NCI-H460 (cell line): ENCODE measurements around the gene SYDE1. TPM values are rescaled to one million over a fixed set of nuclear protein-coding genes. Genes with fewer than 3 reads are reported as not detected.
A peak's percentile ranks its signal among the peaks of the same experiment; 100 is the strongest.
"Not testable (repeated sequence)": the region's sequence is repeated elsewhere in the genome, so short reads cannot be mapped to it uniquely, and the experiment has no call there.

Experiments used
- DNase-seq: peaks from one replicate; pipeline ENCODE4 v3.0.0-alpha.2; 2016; ENCODE audit warnings: low read depth; ENCODE audit errors: extremely low read depth
- polyA plus RNA-seq: library from polyadenylated mRNA; depleted of rRNA; stranded (reverse); fragments of >200 nt; gene quantifications from 2 replicates; pipeline ENCODE4 v1.2.3, GENCODE V29; 2014; cell fraction: nucleus; rRNA removed
- total RNA-seq: library from RNA; depleted of rRNA; stranded (reverse); fragments of >200 nt; shearing (Covaris generic); gene quantifications from 2 replicates; pipeline ENCODE4 v1.2.3, GENCODE V29; 2014; rRNA removed

Gene SYDE1
- 10.8 and 12.1 TPM in 2 replicates for total RNA-seq
- 14.9 and 44.5 TPM in 2 replicates for polyA plus RNA-seq

DNA sequence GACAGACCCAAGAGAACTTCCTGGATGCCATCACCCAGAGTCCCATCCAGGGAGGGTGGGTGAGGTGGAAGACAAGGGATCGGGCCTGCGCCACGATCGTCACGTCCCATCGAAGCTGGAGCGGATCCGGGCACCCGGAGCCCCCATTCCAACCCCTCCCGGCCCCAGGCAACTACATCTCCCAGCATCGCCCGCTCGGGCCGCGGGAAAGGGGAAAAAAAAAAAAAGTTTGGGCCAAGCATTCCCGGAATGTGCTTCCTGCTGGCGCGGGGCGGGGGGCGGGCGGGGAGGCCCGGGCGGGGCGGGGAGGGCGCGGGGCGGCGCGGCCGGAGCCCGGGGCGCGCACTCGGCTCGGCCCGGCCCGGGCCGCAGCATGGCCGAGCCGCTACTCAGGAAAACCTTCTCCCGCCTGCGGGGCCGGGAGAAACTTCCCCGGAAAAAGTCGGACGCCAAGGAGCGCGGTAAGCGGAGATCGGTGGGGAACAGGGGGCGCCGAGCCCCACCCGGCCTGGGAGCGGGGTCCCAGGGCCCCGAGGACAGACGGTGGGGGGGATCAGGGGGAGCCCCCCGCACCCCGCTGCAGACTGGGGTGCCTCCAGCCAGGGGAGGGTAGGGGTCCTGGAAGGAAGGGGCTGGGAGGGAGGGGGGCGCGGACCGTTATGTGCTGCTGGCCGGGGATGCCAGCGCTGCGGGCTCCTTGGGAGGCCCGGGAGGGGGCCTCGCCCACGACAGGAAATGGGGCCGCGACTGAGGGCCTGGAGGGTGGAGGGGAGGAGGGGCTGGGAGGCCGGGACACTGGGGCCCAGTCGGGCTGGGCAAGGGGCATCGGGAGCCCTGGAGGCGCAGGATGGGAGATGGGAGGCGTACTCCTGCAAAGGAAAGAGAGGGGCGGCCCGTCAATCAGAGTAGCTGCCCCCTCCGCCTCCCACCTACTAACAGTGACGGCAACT, at the start of gene SYDE1:
SYDE1 (plus strand) TSS at position 341 of the 950 bp plus-strand sequence; CDS start at position 374, 33 bp downstream.
- peak; percentile 20 for DNase-seq

GRCh38 chr19:15062036-15062435, 45.2 kb upstream of the SYDE1 start:
- DNase-seq = no peak

- not testable (repeated sequence) for DNase-seq
These were observed 36.8 kb upstream of the SYDE1 start for GRCh38 chr19:15070386-15070785.

DNA sequence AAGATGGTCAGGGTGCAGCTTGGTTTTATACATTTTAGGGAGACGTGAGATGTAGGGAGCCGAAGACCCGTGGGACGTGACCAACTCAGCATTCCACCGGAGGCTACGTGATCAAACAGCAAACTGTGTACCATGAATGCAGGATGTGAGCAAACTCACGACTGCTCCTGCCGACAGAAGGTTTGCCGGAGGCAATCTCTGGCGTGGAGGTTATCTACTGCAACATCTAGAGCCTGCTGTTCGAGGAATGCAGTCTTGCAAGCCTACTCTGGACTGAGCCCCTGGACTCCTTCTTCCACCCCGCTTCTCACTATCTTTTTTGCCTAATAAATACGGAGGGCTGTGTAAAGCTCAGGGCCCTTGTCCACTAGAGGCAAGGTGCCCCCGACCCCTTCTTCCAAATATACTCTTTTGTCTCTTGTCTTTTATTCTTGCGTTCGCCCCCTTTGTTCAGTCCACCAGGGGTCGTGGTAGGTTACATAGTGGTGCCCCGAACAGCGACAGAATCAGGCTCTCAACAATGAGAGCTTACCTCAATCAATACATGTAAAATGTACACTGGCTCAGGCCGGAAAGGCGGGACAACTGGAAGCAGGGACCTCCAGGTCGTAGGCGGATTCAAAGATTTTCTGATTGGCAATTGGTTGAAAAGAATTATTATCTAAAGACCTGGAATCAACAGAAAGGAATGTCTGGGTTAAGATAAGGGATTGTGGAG, 34.1 kb upstream of the SYDE1 start:
- no peak for DNase-seq

- DNase-seq = no peak
These were observed 32.8 kb upstream of the SYDE1 start for GRCh38 chr19:15074371-15074770.

DNA sequence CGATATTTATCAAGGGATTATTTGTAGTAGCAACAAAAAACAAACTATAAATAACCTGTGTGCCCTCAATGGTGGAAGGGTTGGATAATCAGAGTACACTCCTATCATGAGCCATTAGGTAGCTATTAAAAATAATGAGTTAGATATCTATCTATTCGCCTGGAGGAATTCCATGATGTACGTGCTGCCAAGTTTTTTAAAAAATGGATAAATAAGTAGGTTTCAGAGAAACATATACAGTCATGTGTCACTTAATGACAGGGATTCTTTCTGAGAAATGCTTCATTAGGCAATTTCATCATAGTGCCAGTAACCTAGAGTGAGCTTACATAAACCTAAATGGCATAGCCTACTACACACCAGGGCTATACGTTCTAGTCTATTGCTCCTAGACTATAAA, 31.4 kb upstream of the SYDE1 start:
- no peak for DNase-seq

- DNase-seq = not testable (repeated sequence)
These were observed 27.2 kb upstream of the SYDE1 start for GRCh38 chr19:15080002-15080401.

DNA sequence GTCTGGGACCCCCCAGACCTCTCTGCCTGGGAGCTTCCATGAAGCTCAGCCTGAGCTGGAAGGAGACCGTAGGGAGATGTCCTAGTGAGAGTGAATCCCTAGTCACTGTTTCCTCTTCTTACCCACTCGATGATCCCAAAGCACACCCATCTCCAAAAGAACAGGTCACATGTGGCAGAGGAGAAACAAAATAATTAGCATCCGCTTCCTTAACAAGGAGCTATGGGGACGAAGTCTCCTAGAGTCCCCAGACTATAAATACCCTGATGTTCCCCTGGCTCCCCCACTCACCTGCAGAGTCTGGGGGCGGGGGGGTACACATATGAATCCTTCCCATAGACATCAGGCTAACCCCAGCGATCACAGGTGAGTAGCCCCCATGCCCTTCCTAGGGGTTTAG, 25.3 kb upstream of the SYDE1 start, which contains the start of gene OR1I1:
OR1I1 (plus strand) TSS at position 301 of the 400 bp plus-strand sequence. CDS start 4,855 bp downstream, outside the sequence.
- no peak for DNase-seq

DNA sequence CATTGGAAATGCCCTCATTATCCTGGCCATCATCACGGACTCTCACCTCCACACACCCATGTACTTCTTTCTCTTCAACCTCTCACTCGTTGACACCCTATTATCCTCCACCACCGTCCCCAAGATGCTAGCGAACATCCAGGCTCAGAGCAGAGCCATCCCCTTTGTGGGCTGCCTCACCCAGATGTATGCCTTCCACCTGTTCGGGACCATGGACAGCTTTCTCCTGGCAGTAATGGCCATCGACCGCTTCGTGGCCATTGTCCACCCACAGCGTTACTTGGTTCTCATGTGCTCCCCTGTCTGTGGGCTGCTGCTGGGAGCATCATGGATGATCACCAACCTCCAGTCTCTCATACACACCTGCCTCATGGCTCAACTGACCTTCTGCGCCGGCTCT, 20.0 kb upstream of the SYDE1 start:
- DNase-seq = no peak

DNA sequence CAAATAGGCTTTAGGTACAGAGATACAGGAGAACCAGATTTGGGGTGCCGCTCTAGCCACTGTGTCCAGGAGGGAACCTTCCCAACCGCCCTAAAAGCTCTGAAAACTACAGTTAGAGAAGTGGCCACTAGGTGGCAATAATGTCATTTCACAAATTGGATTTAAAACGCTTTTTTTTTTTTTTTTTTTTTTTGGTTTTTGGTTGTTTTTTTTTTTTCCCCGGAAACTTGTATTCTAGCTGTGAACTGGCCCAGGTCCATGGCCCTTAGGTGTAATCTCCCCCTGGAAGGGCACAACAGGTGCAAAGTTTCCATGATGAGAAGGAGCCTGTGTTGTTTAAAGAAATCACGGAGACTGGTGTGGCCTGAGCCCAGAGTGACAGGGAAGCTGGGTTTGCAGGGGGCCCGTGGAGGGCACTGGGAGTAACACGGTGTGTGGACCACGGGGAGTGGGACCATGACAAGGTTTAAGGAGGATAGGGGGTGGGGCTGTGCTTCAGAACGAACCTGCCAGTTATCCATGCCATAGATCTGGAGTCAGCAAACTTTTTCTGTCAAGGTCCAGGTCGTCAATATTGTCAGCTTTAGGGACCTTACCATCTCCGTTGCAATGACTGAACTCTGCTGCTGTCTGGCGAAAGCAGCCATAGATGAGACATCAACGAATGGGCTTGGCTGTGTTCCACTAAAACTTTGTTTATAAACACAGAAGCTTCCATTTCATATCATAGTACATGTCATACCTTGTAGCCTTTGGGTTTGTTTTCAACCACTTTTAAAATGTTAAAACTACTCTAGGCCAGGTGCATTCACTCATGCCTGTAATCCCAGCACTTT, 15.1 kb upstream of the SYDE1 start:
- peak; percentile 54 for DNase-seq

- no peak for DNase-seq
These were observed 14.2 kb upstream of the SYDE1 start for GRCh38 chr19:15093001-15093400.

DNA sequence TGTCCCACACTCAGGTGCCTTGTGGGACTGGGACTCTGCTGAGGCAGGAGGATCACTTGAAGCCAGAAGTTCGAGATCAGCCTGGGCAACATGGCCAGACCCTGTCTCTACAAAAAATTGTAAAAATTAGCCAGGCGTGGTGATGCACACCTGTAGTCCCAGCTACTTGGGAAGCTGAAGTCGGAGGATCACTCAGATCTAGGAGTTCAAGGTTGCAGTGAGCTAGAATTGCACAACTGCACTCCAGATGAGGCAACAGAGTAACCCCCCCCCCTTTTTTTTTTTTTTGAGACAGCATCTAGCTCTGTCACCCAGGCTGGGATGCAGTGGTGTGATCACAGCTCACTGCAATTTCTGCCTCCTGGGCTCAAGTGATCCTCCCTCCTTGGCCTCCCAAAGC, 11.0 kb upstream of the SYDE1 start:
- DNase-seq = no peak

DNA sequence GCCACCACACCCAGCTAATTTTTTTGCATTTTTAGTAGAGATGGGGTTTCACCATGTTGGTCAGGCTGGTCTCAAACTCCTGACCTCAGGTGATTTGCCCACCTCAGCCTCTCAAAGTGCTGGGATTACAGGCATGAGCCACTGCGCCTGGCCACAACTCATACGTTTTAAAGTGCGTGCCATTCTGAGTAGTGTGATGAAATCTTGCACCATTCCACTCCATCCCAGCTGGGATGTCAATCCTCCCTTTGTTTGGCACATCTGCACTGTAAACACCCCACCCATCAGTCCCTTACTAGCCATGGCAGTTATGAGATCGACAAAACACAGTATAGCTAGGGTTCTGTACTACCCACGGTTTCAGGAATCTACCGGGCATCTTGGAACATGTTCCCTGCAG, 9.2 kb upstream of the SYDE1 start:
- not testable (repeated sequence) for DNase-seq

DNA sequence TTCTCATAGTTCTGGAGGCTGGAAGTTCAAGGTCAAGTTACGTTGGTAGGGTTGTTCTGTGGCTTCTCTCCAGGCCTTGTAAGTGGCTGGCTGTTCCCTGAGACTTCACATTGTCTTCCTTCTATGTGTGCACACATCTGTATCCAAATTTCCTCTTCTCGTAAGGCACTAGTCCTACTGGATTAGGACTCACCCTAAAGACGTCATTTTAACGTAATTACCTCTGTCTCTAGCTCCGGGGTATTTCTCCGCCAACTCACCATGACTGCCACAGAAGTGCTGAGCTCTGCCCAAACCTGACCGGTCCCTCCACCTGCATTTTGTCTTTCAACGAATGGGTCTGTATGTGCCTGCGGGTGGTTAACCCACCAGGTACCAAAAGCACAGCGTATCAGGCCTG, 8.7 kb upstream of the SYDE1 start:
- DNase-seq = no peak

DNA sequence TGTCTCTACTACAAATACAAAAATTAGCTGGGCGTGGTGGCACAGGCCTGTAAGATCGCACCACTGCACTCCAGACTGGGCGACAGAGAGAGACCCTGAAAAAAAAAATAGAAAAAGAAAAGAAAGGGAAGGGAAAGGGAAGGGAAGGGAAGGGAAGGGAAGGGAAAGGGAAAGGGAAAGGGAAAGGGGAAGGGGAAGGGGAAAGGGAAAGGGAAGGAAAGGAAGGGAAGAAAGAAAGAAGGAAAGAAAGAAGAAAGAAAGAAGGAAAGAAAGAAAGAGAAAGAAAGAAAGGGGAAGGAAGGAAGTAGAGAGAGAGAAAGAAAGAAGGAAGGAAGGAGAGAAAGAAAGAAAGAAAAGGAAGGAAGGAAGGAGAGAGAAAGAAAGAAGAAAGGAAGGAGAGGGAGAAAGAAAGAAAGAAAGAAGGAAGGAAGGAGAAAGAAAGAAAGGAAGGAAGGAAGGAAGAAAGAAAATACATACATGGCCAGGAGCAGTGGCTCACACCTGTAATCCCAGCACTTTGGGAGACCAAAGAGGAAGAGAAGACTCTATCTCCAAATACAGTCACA, 8.1 kb upstream of the SYDE1 start:
- no peak for DNase-seq

DNA sequence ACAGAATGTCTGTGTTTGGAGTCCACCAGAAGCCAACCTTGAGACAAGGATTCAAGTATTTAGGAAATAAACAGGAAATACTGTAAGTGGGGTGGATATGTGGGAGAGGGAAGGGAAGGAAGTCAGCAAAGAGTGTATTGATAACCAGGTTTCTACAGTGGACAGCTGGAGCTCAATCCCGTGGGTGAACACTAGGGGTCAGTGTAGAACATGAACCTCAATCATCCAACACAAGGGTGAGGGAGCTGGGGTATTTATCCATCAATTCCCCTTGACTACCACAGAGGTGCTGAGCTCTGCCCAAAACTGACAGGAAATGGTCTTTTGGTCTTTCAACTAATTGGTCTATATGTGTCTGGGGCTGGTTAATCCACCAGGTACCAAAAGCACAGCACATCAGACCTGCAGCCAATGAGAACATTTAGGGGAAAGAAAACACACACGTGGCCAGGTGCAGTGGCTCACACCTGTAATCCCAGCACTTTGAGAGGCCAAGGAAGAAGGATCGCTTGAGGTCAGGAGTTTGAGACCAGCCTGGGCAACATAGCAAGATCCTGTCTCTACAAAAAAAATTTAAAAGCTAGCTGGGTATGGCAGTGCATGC, 5.6 kb upstream of the SYDE1 start:
- no peak for DNase-seq

DNA sequence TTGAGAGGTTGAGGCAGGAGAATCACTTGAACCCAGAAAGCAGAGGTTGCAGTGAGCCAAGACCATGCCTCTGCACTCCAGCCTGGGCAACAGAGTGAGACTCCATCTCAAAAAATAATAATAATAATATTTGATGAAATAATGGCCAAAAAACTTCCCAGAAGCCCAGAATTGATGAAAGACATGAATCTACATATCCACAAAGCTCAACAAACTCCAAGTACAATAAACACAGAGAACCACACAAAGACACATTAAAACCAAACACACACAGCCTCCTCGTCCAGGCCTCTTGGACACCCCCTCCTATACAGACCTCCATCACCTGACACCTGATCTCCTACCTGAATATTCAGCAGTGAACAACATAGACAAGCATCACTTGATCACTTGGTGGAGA, 3.2 kb upstream of the SYDE1 start:
- DNase-seq = no peak

DNA sequence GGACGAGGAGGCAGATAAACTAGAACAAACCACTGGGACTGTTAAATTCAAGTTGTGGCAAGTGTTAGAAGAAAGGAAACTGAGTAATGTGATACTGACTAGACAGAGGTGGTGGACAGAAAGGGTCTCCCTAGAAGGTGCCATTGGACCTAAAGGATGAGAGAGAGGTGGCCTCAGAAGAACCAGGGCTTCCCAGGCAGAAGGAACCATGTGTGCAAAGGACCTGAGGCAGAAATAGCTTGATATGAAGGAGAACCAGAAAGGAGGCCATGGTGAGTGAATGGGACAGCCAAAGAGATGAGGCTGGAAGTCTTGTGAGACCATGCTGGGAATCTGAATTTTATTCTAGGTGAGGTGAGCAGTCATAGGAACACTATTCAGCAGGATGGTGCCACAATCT, 2.8 kb upstream of the SYDE1 start:
- DNase-seq = no peak

DNA sequence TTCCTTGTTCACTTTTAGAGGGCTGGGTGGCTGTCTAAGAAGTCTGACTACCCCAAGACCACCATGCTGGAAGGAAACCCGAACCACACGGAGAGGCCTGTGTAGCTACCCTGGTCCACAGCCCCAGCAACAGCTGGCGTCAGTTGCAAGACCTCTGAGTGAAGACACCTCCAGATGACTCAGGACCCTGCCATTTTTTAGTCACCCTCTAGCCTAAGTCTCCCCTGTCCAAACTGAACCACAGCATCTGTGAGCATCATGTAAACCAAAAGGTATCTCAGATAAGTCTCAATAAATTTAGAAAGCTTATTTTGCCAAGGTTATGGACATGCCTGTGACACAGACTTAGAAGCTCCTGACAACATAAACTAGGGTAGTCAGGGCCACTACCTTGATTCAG, 2.2 kb upstream of the SYDE1 start:
- no peak for DNase-seq
